ENCODE measurements around the gene SLC35A3. TPM values are rescaled to one million over a fixed set of nuclear protein-coding genes. Genes with fewer than 3 reads are reported as not detected.
"Not testable (repeated sequence)": the region's sequence is repeated elsewhere in the genome, so short reads cannot be mapped to it uniquely, and the experiment has no call there.

SLC35A3 gene
- total RNA-seq, 2 donors from 2014 or later: 23.2 to 32.0 TPM

DNA sequence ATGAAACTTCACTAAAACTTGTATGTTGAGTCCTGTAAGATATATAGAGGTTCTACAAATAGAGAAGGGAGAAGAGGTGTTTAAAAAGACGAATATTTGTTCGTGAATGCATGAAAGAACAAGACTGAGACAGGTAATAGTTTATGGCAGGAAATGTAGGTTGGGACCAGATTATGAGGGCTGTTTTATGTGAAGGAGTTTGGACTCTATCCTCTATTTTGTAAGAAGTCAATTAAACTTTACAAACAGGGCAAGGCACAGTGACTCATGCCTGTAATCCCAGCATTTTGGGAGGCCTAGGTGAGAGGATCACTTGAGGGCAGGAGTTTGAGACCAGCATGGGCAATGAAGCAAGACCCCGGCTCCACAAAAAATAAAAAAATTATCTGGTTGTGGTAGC is 5.7 kb downstream of the SLC35A3 start:
- H3K4me3 ChIP-seq: no peak overlapping the region
- H3K9me3 ChIP-seq: no peaks in the 10 kb centered on the region
- H3K27ac ChIP-seq: no peak overlapping the region
- H3K4me1 ChIP-seq (ENCODE audit: control insufficient read depth in 1 of 2, low read depth in 2 of 2): peaks cover 7 to 10% of the 10 kb centered on the region in 2 donors
- no peak for DNase-seq (ENCODE audit: low spot score)
- no peaks in the 10 kb centered on the region for H3K27me3 ChIP-seq (replicated peaks; ENCODE audit: insufficient read depth)
- no peaks in the 10 kb centered on the region for H3K36me3 ChIP-seq
- ATAC-seq (ENCODE audit: insufficient number of reproducible peaks, low FRiP score, low read depth): no peak
- no peak for TF ChIP-seq CTCF (IDR thresholded peaks at IDR 0.05)

GRCh38 chr1:99977326-99977725 is 7.5 kb downstream of the SLC35A3 start:
- ATAC-seq (ENCODE audit: insufficient number of reproducible peaks, low FRiP score, low read depth); H3K4me3 ChIP-seq; H3K27me3 ChIP-seq (replicated peaks; ENCODE audit: insufficient read depth); H3K9me3 ChIP-seq; H3K4me1 ChIP-seq (ENCODE audit: control insufficient read depth in 1 of 2, low read depth in 2 of 2); DNase-seq (ENCODE audit: low spot score); H3K27ac ChIP-seq; H3K36me3 ChIP-seq: not testable (repeated sequence)

GRCh38 chr1:99978218-99978617 is 8.4 kb downstream of the SLC35A3 start:
- H3K4me1 ChIP-seq (ENCODE audit: control insufficient read depth in 1 of 2, low read depth in 2 of 2): no peaks in the 10 kb centered on the region
- H3K9me3 ChIP-seq: no peaks in the 10 kb centered on the region
- no peaks in the 10 kb centered on the region for H3K36me3 ChIP-seq
- TF ChIP-seq CTCF (IDR thresholded peaks at IDR 0.05): no peak
- no peak overlapping the region for H3K27ac ChIP-seq
- no peak overlapping the region for H3K4me3 ChIP-seq
- ATAC-seq (ENCODE audit: insufficient number of reproducible peaks, low FRiP score, low read depth): no peak
- H3K27me3 ChIP-seq (replicated peaks; ENCODE audit: insufficient read depth): no peaks in the 10 kb centered on the region
- no peak for DNase-seq (ENCODE audit: low spot score)

DNA sequence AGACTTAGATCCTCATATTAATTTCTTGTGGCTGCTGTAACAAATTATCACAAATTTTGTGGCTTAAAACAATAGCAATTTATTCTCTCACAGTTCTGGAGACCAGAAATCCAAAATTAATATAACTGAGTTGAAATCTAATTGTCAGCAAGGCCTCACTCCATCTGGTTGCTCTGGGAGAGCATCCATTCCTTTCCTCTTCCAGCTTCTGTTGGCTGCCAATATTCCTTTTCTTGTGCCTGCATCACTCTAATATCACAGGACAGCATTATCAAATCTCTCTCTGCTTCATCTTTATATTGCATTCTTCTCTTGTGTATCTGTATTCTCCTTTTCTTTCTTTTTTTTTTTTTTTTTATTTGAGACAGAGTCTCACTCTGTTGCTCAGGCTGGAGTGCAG is 9.3 kb downstream of the SLC35A3 start:
- no peaks in the 10 kb centered on the region for H3K36me3 ChIP-seq
- no peak for DNase-seq (ENCODE audit: low spot score)
- H3K4me1 ChIP-seq (ENCODE audit: control insufficient read depth in 1 of 2, low read depth in 2 of 2): no peaks in the 10 kb centered on the region
- no peaks in the 10 kb centered on the region for H3K9me3 ChIP-seq
- no peak for ATAC-seq (ENCODE audit: insufficient number of reproducible peaks, low FRiP score, low read depth)
- no peaks in the 10 kb centered on the region for H3K27me3 ChIP-seq (replicated peaks; ENCODE audit: insufficient read depth)
- H3K27ac ChIP-seq: no peak overlapping the region
- H3K4me3 ChIP-seq: no peak overlapping the region
- TF ChIP-seq CTCF (IDR thresholded peaks at IDR 0.05): no peak

DNA sequence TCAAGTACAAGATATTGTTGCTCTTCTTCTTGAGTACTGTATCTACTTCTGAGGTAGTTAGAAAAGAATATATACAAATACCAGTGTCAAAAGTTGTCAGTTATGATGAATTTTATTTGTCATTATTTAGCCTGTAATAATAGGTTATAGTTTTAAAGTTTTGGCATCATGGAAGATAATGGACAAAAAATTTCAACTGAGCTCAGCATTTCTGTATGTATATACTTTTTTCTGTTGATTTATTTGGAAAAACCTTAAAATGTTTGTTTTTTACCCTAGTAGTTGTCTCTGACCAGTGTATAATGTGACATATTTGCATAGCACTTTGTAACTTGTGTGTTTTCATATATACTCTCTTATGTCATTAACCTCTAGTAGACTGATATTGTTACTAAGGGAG is 11.1 kb downstream of the SLC35A3 start:
- Histone ChIP-seq H3K27ac (no peak overlapping the region), H3K9me3 (peaks cover 7% of the 10 kb centered on the region), H3K4me3 (no peak overlapping the region), H3K27me3 (replicated peaks; ENCODE audit: insufficient read depth) (no peaks in the 10 kb centered on the region), H3K36me3 (no peaks in the 10 kb centered on the region), H3K4me1 (ENCODE audit: control insufficient read depth in 1 of 2, low read depth in 2 of 2) (no peaks in the 10 kb centered on the region)
- no peak for DNase-seq (ENCODE audit: low spot score)
- no peak for TF ChIP-seq CTCF (IDR thresholded peaks at IDR 0.05)
- ATAC-seq (ENCODE audit: insufficient number of reproducible peaks, low FRiP score, low read depth): no peak

DNA sequence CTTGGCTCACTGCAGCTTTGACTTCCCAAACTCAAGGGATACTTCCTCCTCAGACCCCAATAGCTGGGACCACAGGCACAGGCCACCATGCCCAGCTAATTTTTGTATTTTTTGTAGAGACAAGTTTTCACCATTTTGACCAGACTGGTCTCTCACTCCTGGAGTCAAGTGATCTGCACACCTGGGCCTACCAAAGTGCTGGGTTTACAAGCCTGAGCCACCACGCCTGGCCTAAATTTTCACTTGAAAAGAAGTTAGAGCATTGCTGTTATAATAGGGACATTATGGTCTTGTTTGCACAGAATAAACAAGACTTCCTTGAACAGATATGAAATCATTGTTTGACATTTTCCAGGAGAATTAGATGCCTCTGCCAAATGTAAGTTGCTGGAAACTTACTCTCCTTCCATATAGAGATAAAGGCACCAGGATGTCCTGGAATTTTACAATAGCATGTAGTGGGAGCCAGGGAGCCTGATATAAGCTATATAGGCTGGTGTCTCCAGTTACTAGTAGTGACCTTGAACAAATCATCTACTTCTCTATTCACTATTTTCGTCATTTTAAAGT is 16.9 kb downstream of the SLC35A3 start:
- Histone ChIP-seq H3K27ac (no peak overlapping the region), H3K4me1 (ENCODE audit: control insufficient read depth in 1 of 2, low read depth in 2 of 2) (no peaks in the 10 kb centered on the region), H3K36me3 (no peaks in the 10 kb centered on the region), H3K27me3 (replicated peaks; ENCODE audit: insufficient read depth) (no peaks in the 10 kb centered on the region), H3K4me3 (no peak overlapping the region), H3K9me3 (peaks cover 10% of the 10 kb centered on the region)
- no peak for TF ChIP-seq CTCF (IDR thresholded peaks at IDR 0.05)
- ATAC-seq (ENCODE audit: insufficient number of reproducible peaks, low FRiP score, low read depth): no peak
- DNase-seq (ENCODE audit: low spot score): no peak
